Measurements from ENCODE around the gene RELL1. TPM values are rescaled to one million over a fixed set of nuclear protein-coding genes. Genes with fewer than 3 reads are reported as not detected.

The RELL1 gene
- total RNA-seq, 1 donor: 61.2 TPM

GRCh38 chr4:37706032-37706431 is 19.9 kb upstream of the RELL1 start:
- Histone ChIP-seq H3K27ac (ENCODE audit: low read depth, low read length) (no peak overlapping the region), H3K79me2 (ENCODE audit: insufficient read depth, low read length) (no peaks in the 10 kb centered on the region), H2AFZ (ENCODE audit: low read length) (no peak overlapping the region), H3K27me3 (ENCODE audit: insufficient read depth, low read length) (peaks cover 7% of the 10 kb centered on the region), H4K20me1 (ENCODE audit: insufficient read depth, low read length) (no peaks in the 10 kb centered on the region), H3K4me2 (ENCODE audit: insufficient read depth, low read length) (no peak overlapping the region), H3K36me3 (ENCODE audit: insufficient read depth, low read length) (no peaks in the 10 kb centered on the region), H3K4me1 (ENCODE audit: insufficient read depth, low read length) (no peaks in the 10 kb centered on the region), H3K4me3 (ENCODE audit: insufficient read depth, low read length) (no peak overlapping the region), H3K9me3 (ENCODE audit: low read depth, low read length) (no peaks in the 10 kb centered on the region)
- no peak for DNase-seq (ENCODE audit: insufficient read length, low spot score, missing footprints)
- no peak for TF ChIP-seq CTCF (IDR thresholded peaks at IDR 0.05; ENCODE audit: extremely low read depth, low read depth, low read length)

GRCh38 chr4:37705571-37705970 is 19.4 kb upstream of the RELL1 start:
- H3K9me3 ChIP-seq (ENCODE audit: low read depth, low read length): no peaks in the 10 kb centered on the region
- peaks cover 7% of the 10 kb centered on the region for H3K27me3 ChIP-seq (ENCODE audit: insufficient read depth, low read length)
- TF ChIP-seq CTCF (IDR thresholded peaks at IDR 0.05; ENCODE audit: extremely low read depth, low read depth, low read length): no peak
- H3K4me1 ChIP-seq (ENCODE audit: insufficient read depth, low read length): no peaks in the 10 kb centered on the region
- DNase-seq (ENCODE audit: insufficient read length, low spot score, missing footprints): peak; percentile 1
- H2AFZ ChIP-seq (ENCODE audit: low read length): no peak overlapping the region
- H3K36me3 ChIP-seq (ENCODE audit: insufficient read depth, low read length): no peaks in the 10 kb centered on the region
- H3K4me2 ChIP-seq (ENCODE audit: insufficient read depth, low read length): no peak overlapping the region
- no peak overlapping the region for H3K27ac ChIP-seq (ENCODE audit: low read depth, low read length)
- no peak overlapping the region for H3K4me3 ChIP-seq (ENCODE audit: insufficient read depth, low read length)
- no peaks in the 10 kb centered on the region for H4K20me1 ChIP-seq (ENCODE audit: insufficient read depth, low read length)
- no peaks in the 10 kb centered on the region for H3K79me2 ChIP-seq (ENCODE audit: insufficient read depth, low read length)

DNA sequence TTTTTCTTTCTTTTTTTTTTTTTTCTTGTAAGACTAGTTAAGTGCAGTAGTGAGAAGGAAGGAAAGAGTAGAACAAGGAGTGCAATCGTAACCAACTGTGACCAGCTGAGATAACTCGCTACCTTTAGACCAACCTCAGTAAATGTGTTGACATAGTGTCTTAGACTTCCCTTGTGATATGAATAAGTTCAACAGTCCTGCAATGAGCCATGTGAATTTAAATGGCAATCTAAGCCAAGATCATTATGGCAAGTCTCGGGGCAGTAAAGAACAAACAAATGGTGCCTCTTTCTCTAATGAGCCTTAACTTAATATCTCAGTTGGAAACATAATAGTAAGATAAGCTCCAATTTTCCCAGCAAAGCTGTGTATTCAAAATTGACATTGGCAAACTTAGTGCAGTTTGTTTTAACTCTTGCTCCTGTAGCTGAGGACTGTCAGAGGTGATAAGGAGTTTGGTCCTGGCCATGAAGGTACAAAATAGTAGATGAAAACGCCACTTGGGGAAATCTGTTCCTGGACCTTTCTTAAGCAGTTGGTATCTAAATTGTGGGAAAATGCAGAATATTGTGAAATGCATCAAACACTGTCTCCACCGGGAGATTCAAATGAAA is 13.8 kb upstream of the RELL1 start:
- Histone ChIP-seq H3K27ac (ENCODE audit: low read depth, low read length) (no peak overlapping the region), H2AFZ (ENCODE audit: low read length) (no peak overlapping the region), H3K4me2 (ENCODE audit: insufficient read depth, low read length) (no peak overlapping the region), H3K36me3 (ENCODE audit: insufficient read depth, low read length) (no peaks in the 10 kb centered on the region), H3K4me1 (ENCODE audit: insufficient read depth, low read length) (no peaks in the 10 kb centered on the region), H3K4me3 (ENCODE audit: insufficient read depth, low read length) (no peak overlapping the region), H3K27me3 (ENCODE audit: insufficient read depth, low read length) (peaks cover 8% of the 10 kb centered on the region), H4K20me1 (ENCODE audit: insufficient read depth, low read length) (no peaks in the 10 kb centered on the region), H3K79me2 (ENCODE audit: insufficient read depth, low read length) (no peaks in the 10 kb centered on the region), H3K9me3 (ENCODE audit: low read depth, low read length) (no peaks in the 10 kb centered on the region)
- DNase-seq (ENCODE audit: insufficient read length, low spot score, missing footprints): no peak
- TF ChIP-seq CTCF (IDR thresholded peaks at IDR 0.05; ENCODE audit: extremely low read depth, low read depth, low read length): no peak

DNA sequence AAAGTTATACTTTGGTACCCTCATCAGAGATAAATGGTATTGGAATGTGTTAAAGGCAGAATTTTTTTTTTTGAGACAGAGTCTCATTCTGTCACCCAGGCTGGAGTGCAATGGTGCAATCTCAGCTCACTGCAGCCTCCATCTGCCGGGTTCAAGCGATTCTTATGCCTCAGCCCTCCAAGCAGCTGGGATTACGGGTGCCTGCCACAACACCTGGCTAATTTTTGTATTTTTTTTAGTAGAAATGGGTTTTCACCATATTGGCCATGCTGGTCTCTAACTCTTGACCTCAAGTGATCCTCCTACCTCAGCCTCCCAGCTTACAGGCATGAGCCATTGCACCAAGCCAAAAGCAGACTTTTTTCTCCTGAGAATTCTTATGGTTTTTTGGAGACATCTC is 11.4 kb upstream of the RELL1 start:
- no peaks in the 10 kb centered on the region for H3K9me3 ChIP-seq (ENCODE audit: low read depth, low read length)
- H3K4me1 ChIP-seq (ENCODE audit: insufficient read depth, low read length): peaks cover 12% of the 10 kb centered on the region
- H3K4me3 ChIP-seq (ENCODE audit: insufficient read depth, low read length): no peak overlapping the region
- no peak for DNase-seq (ENCODE audit: insufficient read length, low spot score, missing footprints)
- H3K4me2 ChIP-seq (ENCODE audit: insufficient read depth, low read length): no peak overlapping the region
- H3K79me2 ChIP-seq (ENCODE audit: insufficient read depth, low read length): no peaks in the 10 kb centered on the region
- H3K27me3 ChIP-seq (ENCODE audit: insufficient read depth, low read length): peaks cover 8% of the 10 kb centered on the region
- H3K27ac ChIP-seq (ENCODE audit: low read depth, low read length): no peak overlapping the region
- H4K20me1 ChIP-seq (ENCODE audit: insufficient read depth, low read length): no peaks in the 10 kb centered on the region
- no peak for TF ChIP-seq CTCF (IDR thresholded peaks at IDR 0.05; ENCODE audit: extremely low read depth, low read depth, low read length)
- no peaks in the 10 kb centered on the region for H3K36me3 ChIP-seq (ENCODE audit: insufficient read depth, low read length)
- no peak overlapping the region for H2AFZ ChIP-seq (ENCODE audit: low read length)
